CD14-positive monocyte (primary cell): ENCODE measurements around the gene TMEM238L. TPM values are rescaled to one million over a fixed set of nuclear protein-coding genes. Genes with fewer than 3 reads are reported as not detected.

Experiments used
- DNase-seq, 3 donors: peaks; one replicate each; pipeline ENCODE4 v3.0.0-alpha.2; 2011 to 2022
- H2AFZ ChIP-seq: 2 replicates; pipeline ENCODE4 v1.6.0; 2012; ENCODE audit warnings: mild to moderate bottlenecking, low read depth, low read length, inconsistent platforms; ENCODE audit not compliant: insufficient read depth, poor library complexity, severe bottlenecking
- H3K27ac ChIP-seq, 2 donors: 1 replicate in 1 of 2; 2 replicates in 1 of 2; pipeline ENCODE4 v1.5.1; 2012 to 2013; ENCODE audit warnings: low read length in 2 of 2, control low read depth in 1 of 2, inconsistent platforms in 1 of 2, low read depth in 1 of 2, mild to moderate bottlenecking in 1 of 2
- H3K27me3 ChIP-seq, 2 donors: one replicate each; pipeline versions ENCODE4 v1.6.0 to v1.6.1; 2011 to 2013; ENCODE audit warnings: low read length in 2 of 2; ENCODE audit not compliant: control insufficient read depth in 2 of 2, insufficient read depth in 2 of 2
- H3K36me3 ChIP-seq, 2 donors: replicated peaks in 1 of 2; 1 replicate in 1 of 2; 2 replicates in 1 of 2; pipeline versions ENCODE4 v1.5.1 to v1.6.1; 2012 to 2013; ENCODE audit warnings: low read length in 2 of 2, control low read depth in 1 of 2, inconsistent platforms in 1 of 2, mild to moderate bottlenecking in 1 of 2; ENCODE audit not compliant: insufficient read depth in 2 of 2, control insufficient read depth in 1 of 2
- H3K4me1 ChIP-seq, 2 donors: 1 replicate in 1 of 2; 2 replicates in 1 of 2; pipeline versions ENCODE4 v1.5.1 to v1.6.1; 2012 to 2013; ENCODE audit warnings: low read length in 2 of 2, control low read depth in 1 of 2, inconsistent platforms in 1 of 2, mild to moderate bottlenecking in 1 of 2, moderate library complexity in 1 of 2; ENCODE audit not compliant: insufficient read depth in 2 of 2, control insufficient read depth in 1 of 2
- H3K4me2 ChIP-seq: replicated peaks from 2 replicates; pipeline ENCODE3; 2012; ENCODE audit warnings: low read length, moderate library complexity, mild to moderate bottlenecking; ENCODE audit not compliant: poor library complexity, severe bottlenecking; ENCODE audit errors: extremely low read depth
- H3K4me3 ChIP-seq, 3 experiments: fragments of 200-600 bp in 1 of 3; sonication (generic) in 1 of 3; replicated peaks in 1 of 3; 1 replicate in 2 of 3; 2 replicates in 1 of 3; pipeline ENCODE4 v1.5.1; 2011 to 2013; ENCODE audit warnings: low read length in 3 of 3, mild to moderate bottlenecking in 3 of 3, control low read depth in 2 of 3, low read depth in 2 of 3, inconsistent platforms in 1 of 3, moderate library complexity in 1 of 3
- H3K79me2 ChIP-seq: 2 replicates; pipeline ENCODE4 v1.6.0; 2012; ENCODE audit warnings: mild to moderate bottlenecking, control low read depth, inconsistent platforms, low read length, moderate library complexity; ENCODE audit not compliant: insufficient read depth
- H3K9ac ChIP-seq: 2 replicates; pipeline ENCODE4 v1.6.0; 2017; ENCODE audit warnings: low read length, mild to moderate bottlenecking; ENCODE audit not compliant: insufficient read depth, poor library complexity, severe bottlenecking
- H3K9me3 ChIP-seq, 2 donors: replicated peaks in 1 of 2; 1 replicate in 1 of 2; 2 replicates in 1 of 2; pipeline versions ENCODE4 v1.5.1 to v1.6.1; 2012 to 2013; ENCODE audit warnings: low read length in 2 of 2, control low read depth in 1 of 2; ENCODE audit not compliant: control insufficient read depth in 1 of 2, insufficient read depth in 1 of 2
- H4K20me1 ChIP-seq: 2 replicates; pipeline ENCODE4 v1.6.0; 2012; ENCODE audit warnings: mild to moderate bottlenecking, low read length, control low read depth, moderate library complexity; ENCODE audit not compliant: insufficient read depth
- H3K27ac Mint-ChIP-seq, 7 donors: one replicate each; pipeline ENCODE4 v1.8.0; 2020; ENCODE audit warnings: mild to moderate bottlenecking in 7 of 7, mixed read lengths in 7 of 7, moderate library complexity in 6 of 7, inconsistent platforms in 2 of 7
- H3K27me3 Mint-ChIP-seq, 3 donors: one replicate each; pipeline ENCODE4 v1.8.0; 2021 to 2022; ENCODE audit warnings: low read depth in 3 of 3, mild to moderate bottlenecking in 3 of 3, mixed read lengths in 3 of 3, moderate library complexity in 3 of 3, inconsistent platforms in 1 of 3
- H3K36me3 Mint-ChIP-seq, 2 donors: one replicate each; pipeline ENCODE4 v1.8.0; 2020; ENCODE audit warnings: mixed read lengths in 2 of 2, inconsistent platforms in 1 of 2, mild to moderate bottlenecking in 1 of 2
- H3K4me1 Mint-ChIP-seq: one replicate; pipeline ENCODE4 v1.8.0; 2020; ENCODE audit warnings: mild to moderate bottlenecking, mixed read lengths
- H3K4me3 Mint-ChIP-seq, 2 donors: one replicate each; pipeline ENCODE4 v1.8.0; 2020; ENCODE audit warnings: mild to moderate bottlenecking in 2 of 2, mixed read lengths in 2 of 2, moderate library complexity in 1 of 2
- H3K9me3 Mint-ChIP-seq, 7 donors: one replicate each; pipeline ENCODE4 v1.8.0; 2020 to 2022; ENCODE audit warnings: mixed read lengths in 7 of 7, mild to moderate bottlenecking in 6 of 7, moderate library complexity in 6 of 7, inconsistent platforms in 2 of 7
- CTCF ChIP-seq: fragments of 200-600 bp; IDR thresholded peaks from one replicate; pipeline ENCODE4 v1.8.0; 2022; ENCODE audit warnings: antibody characterized with exemption, mild to moderate bottlenecking
- WGBS: methylation state at CpG from one replicate; pipeline ENCODE4 v1.1.5; 2013; ENCODE audit warnings: missing lambda C conversion rate; ENCODE audit not compliant: insufficient coverage; 5-methylcytosine and 5-hydroxymethylcytosine counted together
- intact Hi-C, 2 donors: fragments of 100-400 bp; cut with micrococcal nuclease; formaldehyde crosslinking; loops; one replicate each; pipeline versions ENCODE4 v1.15.0 to v1.15.1; 2023
- polyA plus RNA-seq, 3 donors: library from polyadenylated mRNA; depleted of rRNA in 1 of 3; unstranded in 2 of 3; stranded (reverse) in 1 of 3; fragments of 300-500 nt in 2 of 3; fragments of >200 nt in 1 of 3; fragmentation: Illumina TruSeq in 2 of 3; gene quantifications; 1 replicate in 2 of 3; 2 replicates in 1 of 3; pipeline ENCODE4 v1.2.3, GENCODE V29; 2012 to 2021

The TMEM238L gene
- polyA plus RNA-seq, 3 donors = not detected

- no peaks in the 10 kb centered on the region for H3K36me3 ChIP-seq
- no peaks in the 10 kb centered on the region for H3K9me3 ChIP-seq
- no peak for DNase-seq
- H3K4me2 ChIP-seq = no peak overlapping the region
- no peak overlapping the region for H3K27ac Mint-ChIP-seq
- H3K27ac ChIP-seq = no peak overlapping the region
- H3K27me3 Mint-ChIP-seq = peaks cover 0 to under 1% (median 0%) of the 10 kb centered on the region in 3 donors
- H3K4me1 Mint-ChIP-seq = peaks cover 24% of the 10 kb centered on the region
- no peaks in the 10 kb centered on the region for H3K27me3 ChIP-seq
- intact Hi-C loops = no loop called here
- 85% methylated on average over 9 of the region's 11 CpGs for WGBS
- no peak overlapping the region for H3K4me3 Mint-ChIP-seq
- H3K4me1 ChIP-seq = no peaks in the 10 kb centered on the region
- TF ChIP-seq CTCF = no peak
- peaks cover 0 to 1% (median 0%) of the 10 kb centered on the region in 7 donors for H3K9me3 Mint-ChIP-seq
- H3K9ac ChIP-seq = no peak overlapping the region
- H3K79me2 ChIP-seq = no peaks in the 10 kb centered on the region
- no peak overlapping the region for H2AFZ ChIP-seq
- no peaks in the 10 kb centered on the region for H3K36me3 Mint-ChIP-seq
- H4K20me1 ChIP-seq = no peaks in the 10 kb centered on the region
- H3K4me3 ChIP-seq = no peak overlapping the region
These were observed 6.2 kb downstream of the TMEM238L start for GRCh38 chr17:10797476-10798328.

GRCh38 chr17:10793816-10794215 is 10.1 kb downstream of the TMEM238L start:
- Mint-ChIP-seq H3K27ac (no peak overlapping the region), H3K27me3 (peaks cover 0 to 5% (median 0%) of the 10 kb centered on the region in 3 donors), H3K9me3 (peaks cover 0 to 1% (median 0%) of the 10 kb centered on the region in 7 donors), H3K36me3 (no peaks in the 10 kb centered on the region), H3K4me3 (no peak overlapping the region), H3K4me1 (peaks cover 26% of the 10 kb centered on the region)
- no peak overlapping the region for H2AFZ ChIP-seq
- H4K20me1 ChIP-seq = no peaks in the 10 kb centered on the region
- intact Hi-C loops = no loop called here
- H3K9me3 ChIP-seq = no peaks in the 10 kb centered on the region
- no peaks in the 10 kb centered on the region for H3K27me3 ChIP-seq
- H3K4me1 ChIP-seq = peaks cover 6 to 7% of the 10 kb centered on the region in 2 donors
- no peak overlapping the region for H3K27ac ChIP-seq
- no peak for DNase-seq
- no peak overlapping the region for H3K4me3 ChIP-seq
- no peak overlapping the region for H3K4me2 ChIP-seq
- no peaks in the 10 kb centered on the region for H3K36me3 ChIP-seq
- no peak overlapping the region for H3K9ac ChIP-seq
- H3K79me2 ChIP-seq = no peaks in the 10 kb centered on the region
- no peak for TF ChIP-seq CTCF
- WGBS = 100% methylated on average over 1 of the region's 4 CpGs
